ENCODE data around the gene RNLS.

- TF ChIP-seq CTCF (IDR thresholded peaks at IDR 0.05) (no peak), POLR2A (IDR thresholded peaks at IDR 0.05) (no peak)
Observed at GRCh38 chr10:88499569-88500470, 83.3 kb downstream of the RNLS start.

Data from thyroid gland (tissue), 4 donors.